SU-DHL-6 (cell line): Measurements from ENCODE around the gene TBC1D5.

ENCODE experiments used
- H2AFZ ChIP-seq: fragments of 200-600 bp; sonication (generic); 2 replicates; pipeline ENCODE4 v1.6.1; 2014; ENCODE audit warnings: low read depth, mild to moderate bottlenecking, moderate library complexity, mixed read lengths, antibody characterized with exemption, low read length; ENCODE audit not compliant: severe bottlenecking
- H3F3A ChIP-seq: fragments of 200-600 bp; shearing (Covaris generic); 2 replicates; pipeline ENCODE4 v1.6.0; 2016; ENCODE audit warnings: antibody characterized with exemption, mild to moderate bottlenecking; ENCODE audit not compliant: insufficient read depth
- H3K27ac ChIP-seq: fragments of 200-600 bp; sonication (generic); 2 replicates; pipeline ENCODE4 v1.5.1; 2016; ENCODE audit warnings: low read depth, mild to moderate bottlenecking, low read length, moderate library complexity, mixed read lengths
- H3K27me3 ChIP-seq: fragments of 200-600 bp; sonication (generic), shearing (Covaris generic); 2 replicates; pipeline ENCODE4 v1.6.0; 2014; ENCODE audit warnings: mild to moderate bottlenecking, low read length
- H3K36me3 ChIP-seq: fragments of 200-600 bp; sonication (generic); 2 replicates; pipeline ENCODE4 v1.6.1; 2014; ENCODE audit warnings: mild to moderate bottlenecking, low read length, mixed read lengths
- H3K4me2 ChIP-seq: fragments of 300-600, 200-600 bp; shearing (Covaris generic), sonication (generic); 2 replicates; pipeline ENCODE4 v1.6.0; 2014; ENCODE audit warnings: low read length, low read depth, mild to moderate bottlenecking; ENCODE audit not compliant: poor library complexity, severe bottlenecking
- H3K4me3 ChIP-seq: fragments of 200-600 bp; sonication (generic); 2 replicates; pipeline ENCODE4 v1.5.1; 2014; ENCODE audit warnings: antibody characterized with exemption, low read length, mild to moderate bottlenecking, mixed read lengths; ENCODE audit not compliant: insufficient read depth, poor library complexity, severe bottlenecking
- H3K79me2 ChIP-seq: fragments of 200-600 bp; sonication (generic); 2 replicates; pipeline ENCODE4 v1.6.1; 2014; ENCODE audit warnings: mild to moderate bottlenecking, low read length, moderate library complexity; ENCODE audit not compliant: insufficient read depth
- H3K9ac ChIP-seq: fragments of 200-600 bp; sonication (generic); 2 replicates; pipeline ENCODE4 v1.7.0; 2014; ENCODE audit warnings: mild to moderate bottlenecking, low read length
- H3K9me2 ChIP-seq: fragments of 200-600 bp; sonication (generic); replicated peaks from 2 replicates; pipeline ENCODE4 v1.6.1; 2014; ENCODE audit warnings: low read length; ENCODE audit not compliant: insufficient read depth
- H3K9me3 ChIP-seq: fragments of 200-600 bp; sonication (generic); 2 replicates; pipeline ENCODE4 v1.6.1; 2014; ENCODE audit warnings: low read length, mixed read lengths; ENCODE audit not compliant: insufficient read depth
- H4K20me1 ChIP-seq: fragments of 200-600 bp; sonication (generic); 2 replicates; pipeline ENCODE4 v1.6.1; 2014; ENCODE audit warnings: low read depth, mild to moderate bottlenecking, antibody characterized with exemption, low read length, moderate library complexity, mixed read lengths
- EZH2phosphoT487 ChIP-seq: fragments of 200-600 bp; sonication (generic), shearing (Covaris generic); conservative IDR thresholded peaks from 2 replicates; pipeline ENCODE4 v1.6.1; 2018; ENCODE audit warnings: mild to moderate bottlenecking, antibody characterized with exemption, low read length, moderate library complexity, mixed read lengths
- TF ChIP-seq, protein P1 (sequence below): fragments of 200-600 bp; sonication (generic); IDR thresholded peaks from one replicate; pipeline ENCODE4 v1.5.1; 2017; ENCODE audit warnings: antibody characterized with exemption, mild to moderate bottlenecking, low read length, moderate library complexity; ENCODE audit not compliant: insufficient read depth, poor library complexity, severe bottlenecking

The TBC1D5 gene

DNA sequence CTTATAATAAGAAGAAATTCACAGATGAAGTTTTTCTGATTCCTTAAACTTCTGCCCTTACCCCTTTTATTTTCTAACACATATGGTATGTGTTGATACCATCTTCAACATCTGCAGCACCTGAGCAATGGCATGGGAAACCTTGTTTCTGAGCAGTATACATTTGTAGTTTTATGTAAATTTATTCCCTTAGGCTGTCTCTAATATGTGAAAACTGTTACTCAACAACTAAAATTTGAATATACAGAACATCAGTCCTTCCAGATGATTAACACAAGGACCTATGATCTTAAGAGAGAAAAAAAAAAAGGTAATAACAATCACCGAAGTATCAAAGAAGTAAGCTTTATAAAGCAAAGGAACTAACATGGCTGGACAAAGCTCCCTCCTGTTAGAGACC is 190.5 kb downstream of the TBC1D5 start:
- H3K27ac ChIP-seq: no peak overlapping the region
- no peak overlapping the region for H3K9ac ChIP-seq
- no peaks in the 10 kb centered on the region for H3K9me2 ChIP-seq
- H3K36me3 ChIP-seq: no peaks in the 10 kb centered on the region
- H3K79me2 ChIP-seq: 0 out of 2 replicates have a peak, but pooled peaks cover 4% of the 10 kb centered on the region
- TF ChIP-seq EZH2phosphoT487: no peak
- TF ChIP-seq, protein P1, sequence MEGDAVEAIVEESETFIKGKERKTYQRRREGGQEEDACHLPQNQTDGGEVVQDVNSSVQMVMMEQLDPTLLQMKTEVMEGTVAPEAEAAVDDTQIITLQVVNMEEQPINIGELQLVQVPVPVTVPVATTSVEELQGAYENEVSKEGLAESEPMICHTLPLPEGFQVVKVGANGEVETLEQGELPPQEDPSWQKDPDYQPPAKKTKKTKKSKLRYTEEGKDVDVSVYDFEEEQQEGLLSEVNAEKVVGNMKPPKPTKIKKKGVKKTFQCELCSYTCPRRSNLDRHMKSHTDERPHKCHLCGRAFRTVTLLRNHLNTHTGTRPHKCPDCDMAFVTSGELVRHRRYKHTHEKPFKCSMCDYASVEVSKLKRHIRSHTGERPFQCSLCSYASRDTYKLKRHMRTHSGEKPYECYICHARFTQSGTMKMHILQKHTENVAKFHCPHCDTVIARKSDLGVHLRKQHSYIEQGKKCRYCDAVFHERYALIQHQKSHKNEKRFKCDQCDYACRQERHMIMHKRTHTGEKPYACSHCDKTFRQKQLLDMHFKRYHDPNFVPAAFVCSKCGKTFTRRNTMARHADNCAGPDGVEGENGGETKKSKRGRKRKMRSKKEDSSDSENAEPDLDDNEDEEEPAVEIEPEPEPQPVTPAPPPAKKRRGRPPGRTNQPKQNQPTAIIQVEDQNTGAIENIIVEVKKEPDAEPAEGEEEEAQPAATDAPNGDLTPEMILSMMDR: no peak
- no peak overlapping the region for H3K4me2 ChIP-seq
- H3K4me3 ChIP-seq: no peak overlapping the region
- no peak overlapping the region for H2AFZ ChIP-seq
- no peaks in the 10 kb centered on the region for H4K20me1 ChIP-seq
- peaks cover 3% of the 10 kb centered on the region; the same call in 1 of the 2 replicates for H3F3A ChIP-seq
- H3K9me3 ChIP-seq: no peaks in the 10 kb centered on the region
- H3K27me3 ChIP-seq: no peaks in the 10 kb centered on the region

DNA sequence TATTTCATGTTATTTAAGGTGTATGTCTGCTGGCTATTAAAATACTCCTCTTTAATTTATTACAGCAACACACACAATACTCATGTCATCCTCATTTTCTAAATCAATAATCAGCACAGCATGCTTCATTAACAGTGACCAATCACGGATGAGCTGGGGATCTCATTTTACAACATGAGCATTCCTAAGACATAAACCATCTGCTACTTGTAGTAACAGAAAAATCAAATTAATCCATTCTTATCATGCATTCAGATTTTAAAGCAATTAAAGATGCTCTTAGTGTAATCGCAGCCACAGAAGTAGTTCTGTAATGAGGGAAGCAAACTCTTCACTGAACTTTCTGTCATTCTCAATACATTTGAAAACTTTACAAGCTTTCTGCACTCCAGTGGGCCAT is 191.1 kb downstream of the TBC1D5 start:
- Histone ChIP-seq H3K9me3 (no peaks in the 10 kb centered on the region), H3K9ac (no peak overlapping the region), H3K79me2 (0 out of 2 replicates have a peak, but pooled peaks cover 4% of the 10 kb centered on the region), H3K36me3 (no peaks in the 10 kb centered on the region), H3K4me3 (no peak overlapping the region), H3F3A (peaks cover 3% of the 10 kb centered on the region; the same call in 1 of the 2 replicates), H3K4me2 (no peak overlapping the region), H2AFZ (no peak overlapping the region), H3K27ac (no peak overlapping the region), H3K9me2 (no peaks in the 10 kb centered on the region), H4K20me1 (no peaks in the 10 kb centered on the region), H3K27me3 (no peaks in the 10 kb centered on the region)
- TF ChIP-seq, protein P1: no peak
- no peak for TF ChIP-seq EZH2phosphoT487

DNA sequence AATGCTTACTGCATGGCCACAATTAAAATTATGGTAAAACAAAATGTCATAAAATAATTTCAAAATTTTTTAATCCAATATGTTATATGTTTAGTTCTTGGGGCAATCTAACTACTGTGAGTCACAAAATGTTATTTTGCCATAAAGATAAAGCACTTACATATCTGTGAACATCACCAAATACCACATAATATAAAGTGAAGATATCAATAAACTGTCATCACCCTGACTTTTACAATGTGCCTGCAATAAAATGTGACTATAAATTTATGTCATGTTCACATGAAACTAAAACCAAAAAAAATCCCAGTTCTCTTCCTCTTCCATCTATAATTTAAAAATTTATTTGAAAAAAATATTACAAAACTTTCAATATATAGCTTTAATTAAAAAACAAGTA is 191.8 kb downstream of the TBC1D5 start:
- H3K79me2 ChIP-seq: 0 out of 2 replicates have a peak, but pooled peaks cover 4% of the 10 kb centered on the region
- TF ChIP-seq, protein P1: no peak
- TF ChIP-seq EZH2phosphoT487: no peak
- H3K9me2 ChIP-seq: no peaks in the 10 kb centered on the region

More for the DNA sequence above, 191.8 kb downstream of the TBC1D5 start:
- Histone ChIP-seq H3F3A (peaks cover 3% of the 10 kb centered on the region; the same call in 1 of the 2 replicates), H3K9ac (no peak overlapping the region), H3K9me3 (no peaks in the 10 kb centered on the region), H3K27ac (no peak overlapping the region), H3K4me3 (no peak overlapping the region), H3K36me3 (no peaks in the 10 kb centered on the region), H3K4me2 (no peak overlapping the region), H3K27me3 (no peaks in the 10 kb centered on the region), H4K20me1 (no peaks in the 10 kb centered on the region), H2AFZ (no peak overlapping the region)
